Measurements from ENCODE around the gene MRTFA. TPM values are rescaled to one million over a fixed set of nuclear protein-coding genes. Genes with fewer than 3 reads are reported as not detected.
A peak's percentile ranks its signal among the peaks of the same experiment; 100 is the strongest.

MRTFA gene
- total RNA-seq, 1 donor = 34.0 TPM

- Histone ChIP-seq H4K20me1 (ENCODE audit: insufficient read depth, low read length) (peaks cover 28% of the 10 kb centered on the region), H3K4me2 (ENCODE audit: insufficient read depth, low read length) (peak overlapping the region; percentile 60), H2AFZ (ENCODE audit: low read length) (no peak overlapping the region), H3K36me3 (ENCODE audit: insufficient read depth, low read length) (no peaks in the 10 kb centered on the region), H3K4me3 (ENCODE audit: insufficient read depth, low read length) (no peak overlapping the region), H3K27me3 (ENCODE audit: insufficient read depth, low read length) (no peaks in the 10 kb centered on the region), H3K79me2 (ENCODE audit: insufficient read depth, low read length) (peaks cover 65% of the 10 kb centered on the region), H3K4me1 (ENCODE audit: insufficient read depth, low read length) (peaks cover 23% of the 10 kb centered on the region), H3K27ac (ENCODE audit: low read depth, low read length) (peak overlapping the region; percentile 79), H3K9me3 (ENCODE audit: low read depth, low read length) (no peaks in the 10 kb centered on the region)
- peak; percentile 87 for DNase-seq (ENCODE audit: insufficient read length, low spot score, missing footprints)
- TF ChIP-seq CTCF (IDR thresholded peaks at IDR 0.05; ENCODE audit: extremely low read depth, low read depth, low read length) = no peak
These were observed 186.9 kb downstream of the MRTFA start for GRCh38 chr22:40449676-40450035.

- no peak overlapping the region for H3K4me3 ChIP-seq (ENCODE audit: insufficient read depth, low read length)
- H3K36me3 ChIP-seq (ENCODE audit: insufficient read depth, low read length) = no peaks in the 10 kb centered on the region
- H3K27me3 ChIP-seq (ENCODE audit: insufficient read depth, low read length) = no peaks in the 10 kb centered on the region
- H3K9me3 ChIP-seq (ENCODE audit: low read depth, low read length) = no peaks in the 10 kb centered on the region
- no peak for TF ChIP-seq CTCF (IDR thresholded peaks at IDR 0.05; ENCODE audit: extremely low read depth, low read depth, low read length)
- no peak overlapping the region for H3K27ac ChIP-seq (ENCODE audit: low read depth, low read length)
- H3K79me2 ChIP-seq (ENCODE audit: insufficient read depth, low read length) = peaks cover 61% of the 10 kb centered on the region
- peaks cover 19% of the 10 kb centered on the region for H4K20me1 ChIP-seq (ENCODE audit: insufficient read depth, low read length)
- DNase-seq (ENCODE audit: insufficient read length, low spot score, missing footprints) = no peak
- H3K4me2 ChIP-seq (ENCODE audit: insufficient read depth, low read length) = no peak overlapping the region
- H2AFZ ChIP-seq (ENCODE audit: low read length) = no peak overlapping the region
- H3K4me1 ChIP-seq (ENCODE audit: insufficient read depth, low read length) = peaks cover 17% of the 10 kb centered on the region
These were observed 190.3 kb downstream of the MRTFA start for GRCh38 chr22:40446203-40446602.

- peaks cover 59% of the 10 kb centered on the region for H3K79me2 ChIP-seq (ENCODE audit: insufficient read depth, low read length)
- H4K20me1 ChIP-seq (ENCODE audit: insufficient read depth, low read length) = peaks cover 5% of the 10 kb centered on the region
- no peak for TF ChIP-seq CTCF (IDR thresholded peaks at IDR 0.05; ENCODE audit: extremely low read depth, low read depth, low read length)
- no peaks in the 10 kb centered on the region for H3K9me3 ChIP-seq (ENCODE audit: low read depth, low read length)
- H3K4me2 ChIP-seq (ENCODE audit: insufficient read depth, low read length) = no peak overlapping the region
- H3K4me1 ChIP-seq (ENCODE audit: insufficient read depth, low read length) = peaks cover 8% of the 10 kb centered on the region
- H2AFZ ChIP-seq (ENCODE audit: low read length) = no peak overlapping the region
- no peak for DNase-seq (ENCODE audit: insufficient read length, low spot score, missing footprints)
- H3K4me3 ChIP-seq (ENCODE audit: insufficient read depth, low read length) = no peak overlapping the region
- no peaks in the 10 kb centered on the region for H3K27me3 ChIP-seq (ENCODE audit: insufficient read depth, low read length)
- no peaks in the 10 kb centered on the region for H3K36me3 ChIP-seq (ENCODE audit: insufficient read depth, low read length)
- H3K27ac ChIP-seq (ENCODE audit: low read depth, low read length) = no peak overlapping the region
These were observed 192.2 kb downstream of the MRTFA start for GRCh38 chr22:40444178-40444831.

GRCh38 chr22:40443732-40444131, 192.8 kb downstream of the MRTFA start:
- no peak for TF ChIP-seq CTCF (IDR thresholded peaks at IDR 0.05; ENCODE audit: extremely low read depth, low read depth, low read length)
- Histone ChIP-seq H3K79me2 (ENCODE audit: insufficient read depth, low read length) (peaks cover 63% of the 10 kb centered on the region), H3K4me3 (ENCODE audit: insufficient read depth, low read length) (no peak overlapping the region), H3K27ac (ENCODE audit: low read depth, low read length) (no peak overlapping the region), H4K20me1 (ENCODE audit: insufficient read depth, low read length) (peaks cover 5% of the 10 kb centered on the region), H3K4me1 (ENCODE audit: insufficient read depth, low read length) (peaks cover 6% of the 10 kb centered on the region), H3K36me3 (ENCODE audit: insufficient read depth, low read length) (no peaks in the 10 kb centered on the region), H2AFZ (ENCODE audit: low read length) (no peak overlapping the region), H3K9me3 (ENCODE audit: low read depth, low read length) (no peaks in the 10 kb centered on the region), H3K4me2 (ENCODE audit: insufficient read depth, low read length) (no peak overlapping the region), H3K27me3 (ENCODE audit: insufficient read depth, low read length) (no peaks in the 10 kb centered on the region)
- DNase-seq (ENCODE audit: insufficient read length, low spot score, missing footprints) = peak; percentile 29

Measured in osteoblast (primary cell).